Ishikawa (cell line): ENCODE measurements around the gene FAM72A.
A peak's percentile ranks its signal among the peaks of the same experiment; 100 is the strongest.
"Not testable (repeated sequence)": the region's sequence is repeated elsewhere in the genome, so short reads cannot be mapped to it uniquely, and the experiment has no call there.

Experiments used
- CEBPB ChIP-seq: IDR thresholded peaks from 2 replicates; pipeline ENCODE4 v1.6.1; 2012
- CREB1 ChIP-seq: IDR thresholded peaks from 2 replicates; pipeline ENCODE4 v1.6.1; 2012; ENCODE audit warnings: low read depth
- EGR1 ChIP-seq: IDR thresholded peaks from 2 replicates; pipeline ENCODE4 v1.6.1; 2012
- EP300 ChIP-seq: IDR thresholded peaks from 2 replicates; pipeline ENCODE4 v1.6.1; 2012; ENCODE audit warnings: borderline replicate concordance
- FOXM1 ChIP-seq: IDR thresholded peaks from 2 replicates; pipeline ENCODE4 v1.6.1; 2012; ENCODE audit warnings: low read depth, borderline replicate concordance
- MAX ChIP-seq: IDR thresholded peaks from 2 replicates; pipeline ENCODE4 v1.6.1; 2012
- NFIC ChIP-seq: IDR thresholded peaks from 2 replicates; pipeline ENCODE4 v1.6.1; 2012
- RAD21 ChIP-seq: IDR thresholded peaks from 2 replicates; pipeline ENCODE4 v1.6.1; 2012; ENCODE audit warnings: low read depth
- REST ChIP-seq: IDR thresholded peaks from 2 replicates; pipeline ENCODE4 v1.6.1; 2012; ENCODE audit warnings: low read depth, mild to moderate bottlenecking
- TAF1 ChIP-seq: IDR thresholded peaks from 2 replicates; pipeline ENCODE4 v1.6.1; 2012; ENCODE audit warnings: low read depth, mild to moderate bottlenecking
- TCF12 ChIP-seq: IDR thresholded peaks from 2 replicates; pipeline ENCODE4 v1.6.1; 2012; ENCODE audit warnings: low read depth
- TEAD4 ChIP-seq: IDR thresholded peaks from 2 replicates; pipeline ENCODE4 v1.6.1; 2012
- USF1 ChIP-seq: IDR thresholded peaks from 2 replicates; pipeline ENCODE4 v1.6.1; 2012
- YY1 ChIP-seq: IDR thresholded peaks from 2 replicates; pipeline ENCODE4 v1.6.1; 2012; ENCODE audit warnings: low read depth
- ZBTB7A ChIP-seq: IDR thresholded peaks from 2 replicates; pipeline ENCODE4 v1.6.1; 2012; ENCODE audit warnings: low read depth

The FAM72A gene

GRCh38 chr1:206202789-206203363 lies at the start of gene FAM72A:
FAM72A (minus strand) TSS chr1:206202839; CDS start chr1:206202025, 814 bp downstream.
- TF ChIP-seq RAD21, YY1, EGR1: not testable (repeated sequence)

GRCh38 chr1:206203364-206204158 lies 922 bp upstream of the FAM72A start, which contains the start of gene SRGAP2:
SRGAP2 (plus strand) TSS chr1:206203541; CDS start chr1:206205971, 2,430 bp downstream.
- TF ChIP-seq TAF1: peak; percentile 29; the same call in 1 of the 2 replicates

GRCh38 chr1:206174182-206174868 lies 28.3 kb downstream of the FAM72A start:
- TF ChIP-seq RAD21: peak; percentile 33; the same call in 1 of the 2 replicates

- peak; percentile 75 for TF ChIP-seq CEBPB
Observed at GRCh38 chr1:206169794-206170193, 32.8 kb downstream of the FAM72A start.

GRCh38 chr1:206145771-206146290 lies 56.8 kb downstream of the FAM72A start:
- TF ChIP-seq MAX (no peak), TCF12 (no peak), TAF1 (no peak), TEAD4 (no peak), FOXM1 (no peak), EGR1 (no peak)

- no peak for TF ChIP-seq ZBTB7A
- TF ChIP-seq EGR1: no peak
Observed at GRCh38 chr1:206144605-206145004, 58.0 kb downstream of the FAM72A start.

GRCh38 chr1:206143537-206144172 lies 59.0 kb downstream of the FAM72A start:
- TF ChIP-seq CEBPB: no peak
- no peak for TF ChIP-seq TAF1
- TF ChIP-seq YY1: no peak
- TF ChIP-seq CREB1: no peak
- TF ChIP-seq RAD21: no peak
- peak; percentile 92 for TF ChIP-seq EGR1
- no peak for TF ChIP-seq TEAD4
- no peak for TF ChIP-seq REST
- no peak for TF ChIP-seq EP300

GRCh38 chr1:206142770-206143169 lies 59.9 kb downstream of the FAM72A start:
- no peak for TF ChIP-seq USF1
- no peak for TF ChIP-seq FOXM1
- no peak for TF ChIP-seq NFIC
- no peak for TF ChIP-seq YY1
- TF ChIP-seq RAD21: no peak
- no peak for TF ChIP-seq ZBTB7A
- no peak for TF ChIP-seq TEAD4
- no peak for TF ChIP-seq TAF1
- TF ChIP-seq MAX: no peak
- TF ChIP-seq CEBPB: no peak
- no peak for TF ChIP-seq REST
- no peak for TF ChIP-seq EP300
